Measurements from ENCODE around the gene C1orf232.

- TF ChIP-seq HNRNPUL1 (IDR thresholded peaks at IDR 0.05; ENCODE audit: low read depth, low read length) (no peak), HCFC1 (IDR thresholded peaks at IDR 0.05; ENCODE audit: low read depth, low read length) (no peak), EHMT2 (IDR thresholded peaks at IDR 0.05; ENCODE audit: borderline replicate concordance, low read depth, low read length) (no peak), E2F1 (CRISPR knock-in tag; IDR thresholded peaks at IDR 0.05) (no peak), ZNF12 (CRISPR knock-in tag; IDR thresholded peaks at IDR 0.05) (no peak), SOX6 (IDR thresholded peaks at IDR 0.05) (no peak), SOX6 (CRISPR knock-in tag; IDR thresholded peaks at IDR 0.05) (no peak), CTCF (CRISPR knock-in tag; IDR thresholded peaks at IDR 0.05) (no peak), CHD2 (IDR thresholded peaks at IDR 0.05; ENCODE audit: low read depth, low read length) (no peak)
- TF ChIP-seq, protein P1, sequence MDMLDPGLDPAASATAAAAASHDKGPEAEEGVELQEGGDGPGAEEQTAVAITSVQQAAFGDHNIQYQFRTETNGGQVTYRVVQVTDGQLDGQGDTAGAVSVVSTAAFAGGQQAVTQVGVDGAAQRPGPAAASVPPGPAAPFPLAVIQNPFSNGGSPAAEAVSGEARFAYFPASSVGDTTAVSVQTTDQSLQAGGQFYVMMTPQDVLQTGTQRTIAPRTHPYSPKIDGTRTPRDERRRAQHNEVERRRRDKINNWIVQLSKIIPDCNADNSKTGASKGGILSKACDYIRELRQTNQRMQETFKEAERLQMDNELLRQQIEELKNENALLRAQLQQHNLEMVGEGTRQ (IDR thresholded peaks at IDR 0.05; ENCODE audit: low read depth, low read length): no peak
- TF ChIP-seq, protein P1 (CRISPR knock-in tag; IDR thresholded peaks at IDR 0.05; ENCODE audit: borderline replicate concordance): no peak
Observed at GRCh38 chr1:26171084-26172072, 2.6 kb upstream of the C1orf232 start, which contains the start of gene ZNF593OS.

Data from HepG2 (cell line).